AG10803 (cell line): ENCODE data around the gene FXYD6.

ENCODE experiments used
- DNase-seq: peaks from one replicate; pipeline ENCODE4 v3.0.0; 2010; ENCODE audit warnings: low read depth
- H3K4me3 ChIP-seq: 2 replicates; pipeline ENCODE4 v1.5.1; 2011; ENCODE audit warnings: mild to moderate bottlenecking, low read length, control low read depth
- TF ChIP-seq, protein P1 (sequence below): conservative IDR thresholded peaks from 2 replicates; pipeline ENCODE4 v1.5.1; 2011; ENCODE audit warnings: mild to moderate bottlenecking, low read length, control low read depth, inconsistent platforms

FXYD6 gene

DNA sequence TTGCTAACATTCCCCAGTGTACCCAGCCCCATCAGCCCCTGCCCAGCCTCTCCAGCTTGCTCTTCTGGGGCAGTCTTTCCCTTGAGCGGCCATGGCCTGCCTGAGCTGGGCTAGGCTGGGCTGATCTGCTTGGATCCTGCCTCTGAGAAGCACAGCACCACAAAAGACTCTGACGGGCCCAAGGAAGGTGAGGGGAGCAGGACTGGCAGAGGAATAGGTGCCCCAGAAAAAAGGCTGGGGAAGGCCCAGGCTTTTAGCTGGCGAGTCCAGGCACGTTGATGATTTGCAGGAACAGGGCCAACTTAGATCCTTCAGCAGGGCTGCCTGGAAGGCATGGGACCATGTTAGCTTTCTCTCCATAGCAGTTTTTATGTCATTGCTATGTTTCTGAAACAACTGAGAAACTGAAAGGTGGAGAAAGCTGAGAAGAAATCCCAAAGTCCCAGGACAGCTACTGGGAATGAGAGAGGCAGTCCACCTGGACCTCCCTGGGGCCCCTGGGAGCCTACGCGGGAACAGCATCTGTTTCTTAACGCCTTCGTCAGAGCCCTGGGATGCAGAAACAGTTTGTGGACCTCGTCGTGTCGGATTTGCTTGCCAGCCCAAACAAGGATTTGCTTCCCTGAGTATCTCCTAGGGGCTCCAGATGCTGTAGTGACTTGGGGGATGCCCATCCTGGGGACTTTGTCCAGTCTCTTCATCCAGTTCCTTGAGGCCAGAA, 24.4 kb upstream of the FXYD6 start:
- DNase-seq, result no peak
- TF ChIP-seq, protein P1, sequence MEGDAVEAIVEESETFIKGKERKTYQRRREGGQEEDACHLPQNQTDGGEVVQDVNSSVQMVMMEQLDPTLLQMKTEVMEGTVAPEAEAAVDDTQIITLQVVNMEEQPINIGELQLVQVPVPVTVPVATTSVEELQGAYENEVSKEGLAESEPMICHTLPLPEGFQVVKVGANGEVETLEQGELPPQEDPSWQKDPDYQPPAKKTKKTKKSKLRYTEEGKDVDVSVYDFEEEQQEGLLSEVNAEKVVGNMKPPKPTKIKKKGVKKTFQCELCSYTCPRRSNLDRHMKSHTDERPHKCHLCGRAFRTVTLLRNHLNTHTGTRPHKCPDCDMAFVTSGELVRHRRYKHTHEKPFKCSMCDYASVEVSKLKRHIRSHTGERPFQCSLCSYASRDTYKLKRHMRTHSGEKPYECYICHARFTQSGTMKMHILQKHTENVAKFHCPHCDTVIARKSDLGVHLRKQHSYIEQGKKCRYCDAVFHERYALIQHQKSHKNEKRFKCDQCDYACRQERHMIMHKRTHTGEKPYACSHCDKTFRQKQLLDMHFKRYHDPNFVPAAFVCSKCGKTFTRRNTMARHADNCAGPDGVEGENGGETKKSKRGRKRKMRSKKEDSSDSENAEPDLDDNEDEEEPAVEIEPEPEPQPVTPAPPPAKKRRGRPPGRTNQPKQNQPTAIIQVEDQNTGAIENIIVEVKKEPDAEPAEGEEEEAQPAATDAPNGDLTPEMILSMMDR, result no peak
- no peak overlapping the region for H3K4me3 ChIP-seq

- TF ChIP-seq, protein P1, result no peak
- no peak overlapping the region for H3K4me3 ChIP-seq
- no peak for DNase-seq
These were observed 23.7 kb upstream of the FXYD6 start for GRCh38 chr11:117900121-117900648.

GRCh38 chr11:117898059-117898458, 21.6 kb upstream of the FXYD6 start:
- no peak for DNase-seq
- TF ChIP-seq, protein P1, result no peak
- H3K4me3 ChIP-seq, result no peak overlapping the region

DNA sequence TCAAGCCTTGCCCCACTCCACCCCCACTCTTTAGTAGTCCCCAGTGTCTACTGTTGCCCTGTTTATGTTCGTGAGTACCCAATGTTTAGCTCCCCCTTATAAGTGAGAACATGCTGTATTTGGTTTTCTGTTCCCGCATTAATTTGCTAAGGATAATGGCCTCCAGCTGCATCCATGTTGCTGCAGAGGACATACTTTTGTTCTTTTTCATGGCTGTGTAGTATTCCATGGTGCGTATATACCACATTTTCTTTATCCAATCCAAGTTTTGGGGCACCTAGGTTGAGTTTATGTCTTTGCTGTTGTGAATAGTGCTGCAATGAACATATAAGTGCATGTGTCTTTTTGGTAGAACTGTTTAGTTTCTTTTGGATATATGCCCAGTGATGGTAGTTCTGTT, 16.2 kb upstream of the FXYD6 start:
- H3K4me3 ChIP-seq, result no peak overlapping the region
- TF ChIP-seq, protein P1, result no peak
- no peak for DNase-seq

- DNase-seq, result no peak
- TF ChIP-seq, protein P1, result no peak
- H3K4me3 ChIP-seq, result no peak overlapping the region
These were observed 14.9 kb upstream of the FXYD6 start for GRCh38 chr11:117891362-117891761.

DNA sequence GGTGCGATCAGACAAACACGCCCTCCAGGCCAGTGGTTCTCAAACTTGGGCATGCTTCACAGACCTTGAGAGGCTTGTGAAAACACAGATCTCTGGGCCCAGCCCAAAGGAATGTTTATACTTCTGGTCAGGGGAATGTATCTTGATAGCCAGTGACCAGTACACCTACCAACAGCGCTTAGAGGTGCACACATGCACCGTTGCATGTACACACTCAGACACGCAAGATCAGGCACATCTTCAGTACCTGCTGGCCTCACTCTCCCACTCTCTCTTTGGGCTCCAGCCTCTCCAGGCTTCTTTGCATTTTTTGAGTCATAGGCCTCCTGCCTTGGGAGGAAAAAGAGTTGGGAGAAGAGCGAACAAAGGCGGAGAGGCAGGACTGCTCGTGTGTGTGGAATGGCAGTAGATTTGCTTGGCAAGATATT, 11.7 kb upstream of the FXYD6 start:
- TF ChIP-seq, protein P1, result no peak
- no peak overlapping the region for H3K4me3 ChIP-seq
- no peak for DNase-seq
